A549 (cell line): ENCODE measurements around the gene MON2. TPM values are rescaled to one million over a fixed set of nuclear protein-coding genes. Genes with fewer than 3 reads are reported as not detected.
"Not testable (repeated sequence)": the region's sequence is repeated elsewhere in the genome, so short reads cannot be mapped to it uniquely, and the experiment has no call there.

Experiments used
- ATAC-seq, 2 experiments: fragments of 200-7000 bp in 1 of 2; fragments of >200 bp in 1 of 2; cut with Nextera tagmentation in 1 of 2; cut with Tn5 transposase in 1 of 2; 3 replicates each; pipeline versions ENCODE4 v1.8.0 to v1.9.1; 2018 to 2020; ENCODE audit warnings: mild to moderate bottlenecking in 1 of 2, moderate library complexity in 1 of 2
- CTCF ChIA-PET: fragments of 300-600 bp; sonication (Branson Sonifier 250); formaldehyde crosslinking; extraction: SDS; loops from one replicate; lab custom pipeline; 2021; ENCODE audit warnings: antibody characterized with exemption, inconsistent platforms; lab: Yijun Ruan, JAX
- POLR2A ChIA-PET: fragments of 350-600 bp; formaldehyde crosslinking; extraction: SDS; loops from one replicate; lab custom pipeline; 2021; ENCODE audit warnings: antibody characterized with exemption, inconsistent platforms; lab: Yijun Ruan, JAX
- DNase-seq, 2 experiments: peaks; one replicate each; pipeline versions ENCODE4 v3.0.0 to v3.0.0-alpha.2; 2011 to 2016; ENCODE audit warnings: low read depth in 1 of 2, low spot score in 1 of 2
- FAIRE-seq: peaks from 2 replicates; lab custom pipeline; 2011; peaks lifted over from hg19 to GRCh38; lab: Jason Lieb, UNC
- H3K27ac ChIP-seq, 2 experiments: fragments of >200 bp; sonication (Bioruptor Twin); formaldehyde crosslinking; 3 replicates each; pipeline ENCODE4 v1.5.1; 2016 to 2017
- H3K4me1 ChIP-seq: fragments of >200 bp; sonication (Bioruptor Twin); formaldehyde crosslinking; 3 replicates; pipeline ENCODE4 v1.6.1; 2016
- H3K4me2 ChIP-seq: fragments of >200 bp; sonication (Bioruptor Twin); formaldehyde crosslinking; 3 replicates; pipeline ENCODE4 v1.6.1; 2016
- H3K4me3 ChIP-seq: fragments of >200 bp; sonication (Bioruptor Twin); formaldehyde crosslinking; 3 replicates; pipeline ENCODE4 v1.5.1; 2016
- H3K9me3 ChIP-seq: fragments of >200 bp; sonication (Bioruptor Twin); formaldehyde crosslinking; 3 replicates; pipeline ENCODE4 v1.6.1; 2016
- CBX2 ChIP-seq: fragments of 200-600 bp; sonication (generic); IDR thresholded peaks from 2 replicates; pipeline ENCODE4 v1.6.1; 2016; ENCODE audit warnings: low read depth, mild to moderate bottlenecking, borderline replicate concordance
- CEBPB ChIP-seq, 2 experiments: fragments of >200 bp in 1 of 2; sonication (Bioruptor Twin) in 1 of 2; formaldehyde crosslinking in 1 of 2; IDR thresholded peaks; 2 replicates each; pipeline ENCODE4 v1.6.1; 2012 to 2016
- EHF ChIP-seq: fragments of 250-450 bp; sonication (Bioruptor Pico); IDR thresholded peaks from 2 replicates; pipeline ENCODE4 v1.5.0; 2020; ENCODE audit warnings: mild to moderate bottlenecking
- ELK1 ChIP-seq: fragments of 150-350 bp; IDR thresholded peaks from 2 replicates; pipeline ENCODE4 v1.6.1; 2014; ENCODE audit warnings: low read depth, mild to moderate bottlenecking, low read length
- ESRRA ChIP-seq: fragments of 150-350 bp; IDR thresholded peaks from 2 replicates; pipeline ENCODE4 v1.6.1; 2014; ENCODE audit warnings: mild to moderate bottlenecking, low read length, borderline replicate concordance
- FOSL2 ChIP-seq, 2 experiments: fragments of 450-650 bp in 1 of 2; fragments of >200 bp in 1 of 2; sonication (Bioruptor Twin) in 1 of 2; formaldehyde crosslinking; IDR thresholded peaks; 2 replicates each; pipeline versions ENCODE4 v1.5.0 to v1.6.1; 2016 to 2020; ENCODE audit warnings: mild to moderate bottlenecking in 1 of 2, moderate library complexity in 1 of 2
- GATA3 ChIP-seq: IDR thresholded peaks from 2 replicates; pipeline ENCODE4 v1.6.1; 2012; ENCODE audit warnings: borderline replicate concordance
- HMGXB4 ChIP-seq: fragments of 250-450 bp; sonication (Bioruptor Pico); IDR thresholded peaks from 2 replicates; pipeline ENCODE4 v1.5.0; 2021; ENCODE audit warnings: mild to moderate bottlenecking, moderate library complexity, borderline replicate concordance
- HOXA7 ChIP-seq: fragments of 250-450 bp; sonication (Bioruptor Pico); IDR thresholded peaks from 2 replicates; pipeline ENCODE4 v1.5.0; 2020; ENCODE audit warnings: mild to moderate bottlenecking, moderate library complexity
- JUN ChIP-seq, 2 experiments: fragments of >200 bp; sonication (Bioruptor Twin); formaldehyde crosslinking; IDR thresholded peaks; 2 replicates in 1 of 2; 3 replicates in 1 of 2; pipeline ENCODE4 v1.6.1; 2016 to 2017
- JUNB ChIP-seq: fragments of >200 bp; sonication (Bioruptor Twin); formaldehyde crosslinking; IDR thresholded peaks from 2 replicates; pipeline ENCODE4 v1.6.1; 2016
- KDM1A ChIP-seq: fragments of 200-600 bp; sonication (generic); IDR thresholded peaks from 2 replicates; pipeline ENCODE4 v1.6.1; 2016; ENCODE audit warnings: low read depth, mild to moderate bottlenecking
- KDM5A ChIP-seq: fragments of 200-600 bp; sonication (generic); IDR thresholded peaks from 2 replicates; pipeline ENCODE4 v1.6.1; 2016; ENCODE audit warnings: antibody characterized with exemption, mild to moderate bottlenecking
- MAX ChIP-seq: IDR thresholded peaks from 2 replicates; pipeline ENCODE4 v1.6.1; 2012
- MAZ ChIP-seq: fragments of 150-350 bp; IDR thresholded peaks from 2 replicates; pipeline ENCODE4 v1.6.1; 2014; ENCODE audit warnings: antibody characterized with exemption, low read depth, low read length, borderline replicate concordance
- MYC ChIP-seq: IDR thresholded peaks from 2 replicates; pipeline ENCODE4 v1.6.1; 2012; ENCODE audit warnings: mild to moderate bottlenecking, inconsistent platforms, low read length, improper control_type of control experiment, borderline replicate concordance
- NR3C1 ChIP-seq: fragments of >200 bp; sonication (Bioruptor Twin); formaldehyde crosslinking; IDR thresholded peaks from 3 replicates; pipeline ENCODE4 v1.6.1; 2017
- PBX3 ChIP-seq: IDR thresholded peaks from 2 replicates; pipeline ENCODE4 v1.6.1; 2012
- PHF8 ChIP-seq: fragments of 200-600 bp; sonication (generic); IDR thresholded peaks from 2 replicates; pipeline ENCODE4 v1.6.1; 2016; ENCODE audit warnings: low read depth, mild to moderate bottlenecking, antibody characterized with exemption, moderate library complexity, borderline replicate concordance
- RAD21 ChIP-seq, 2 experiments: fragments of >200 bp in 1 of 2; sonication (Bioruptor Twin) in 1 of 2; formaldehyde crosslinking in 1 of 2; IDR thresholded peaks in 1 of 2; conservative IDR thresholded peaks in 1 of 2; 2 replicates in 1 of 2; 3 replicates in 1 of 2; pipeline ENCODE4 v1.6.1; 2012 to 2018; ENCODE audit warnings: inconsistent platforms in 1 of 2
- TP53 ChIP-seq: fragments of 250-450 bp; sonication (Bioruptor Pico); IDR thresholded peaks from 2 replicates; pipeline ENCODE4 v1.5.0; 2021; ENCODE audit warnings: mild to moderate bottlenecking, moderate library complexity
- ZNF302 ChIP-seq: fragments of 250-450 bp; sonication (Bioruptor Pico); IDR thresholded peaks from 2 replicates; pipeline ENCODE4 v1.9.0; 2021; ENCODE audit warnings: inconsistent platforms, mild to moderate bottlenecking, moderate library complexity
- ZSCAN20 ChIP-seq: fragments of 250-450 bp; sonication (Bioruptor Pico); IDR thresholded peaks from 2 replicates; pipeline ENCODE4 v1.8.0; 2022; ENCODE audit warnings: mild to moderate bottlenecking, moderate library complexity
- WGBS: methylation state at CpG from one replicate; pipeline ENCODE4 v1.1.6; 2017; ENCODE audit errors: missing lambda C conversion rate; 5-methylcytosine and 5-hydroxymethylcytosine counted together
- polyA plus RNA-seq, 4 experiments: library from polyadenylated mRNA; depleted of rRNA in 3 of 4; stranded (reverse); fragments of >200 nt; fragmentation: RNase III in 1 of 4; extraction: RNeasy Plus Mini Kit Qiagen cat#74134 plus additional on column Dnase treatment in 1 of 4; gene quantifications; 2 replicates in 3 of 4; 3 replicates in 1 of 4; pipeline ENCODE4 v1.2.3, GENCODE V29; 2011 to 2017

Gene MON2
- polyA plus RNA-seq, 2 of the 4 experiments (the other 2 are of a cell fraction): 17.1 to 27.7 TPM

GRCh38 chr12:62448436-62448835 is 18.2 kb upstream of the MON2 start:
- DNase-seq: no peak
- Histone ChIP-seq H3K9me3 (peaks cover 25% of the 10 kb centered on the region; the same call in 1 of the 3 replicates), H3K4me1 (no peaks in the 10 kb centered on the region), H3K27ac (no peak overlapping the region), H3K4me2 (no peak overlapping the region), H3K4me3 (no peak overlapping the region)
- FAIRE-seq: no peak
- TF ChIP-seq EHF (CRISPR knock-in tag): no peak
- TF ChIP-seq ZNF302 (CRISPR knock-in tag): no peak
- TF ChIP-seq NR3C1: no peak
- TF ChIP-seq GATA3: no peak
- no peak for TF ChIP-seq HOXA7 (CRISPR knock-in tag)
- no peak for TF ChIP-seq ZSCAN20 (CRISPR knock-in tag)
- TF ChIP-seq CEBPB (IDR thresholded peaks at IDR 0.05): no peak
- no peak for TF ChIP-seq KDM5A
- TF ChIP-seq ELK1: no peak
- no peak for TF ChIP-seq RAD21 (conservative IDR thresholded peaks at IDR 0.05 in 1 of 2, IDR thresholded peaks at IDR 0.05 in 1 of 2)
- no peak for ATAC-seq
- CTCF ChIA-PET: interaction anchor here (0.7 to 3.5 kb wide), 2 partner anchors 12 to 50 kb away, joined by 3 to 23 read pairs; no protein-coding TSS in a partner anchor
- 70% methylated on average over 3 of the region's 3 CpGs for WGBS
- POLR2A ChIA-PET: no interaction called here

GRCh38 chr12:62455429-62455828 is 11.2 kb upstream of the MON2 start:
- H3K4me3 ChIP-seq, H3K9me3 ChIP-seq, H3K27ac ChIP-seq, H3K4me2 ChIP-seq, H3K4me1 ChIP-seq, FAIRE-seq, POLR2A ChIA-PET, DNase-seq, ATAC-seq: not testable (repeated sequence)
- CTCF ChIA-PET: interaction anchor here (2.3 kb wide), 2 partner anchors 17 to 20 kb away, joined by 6 to 14 read pairs; no protein-coding TSS in a partner anchor
- 54% methylated on average over 2 of the region's 2 CpGs for WGBS

GRCh38 chr12:62458626-62459025 is 8.0 kb upstream of the MON2 start:
- H3K4me1 ChIP-seq: no peaks in the 10 kb centered on the region
- TF ChIP-seq ESRRA: no peak
- TF ChIP-seq HMGXB4 (CRISPR knock-in tag): no peak
- no peak for TF ChIP-seq KDM1A
- no peak for TF ChIP-seq JUN (IDR thresholded peaks at IDR 0.05)
- no peak for TF ChIP-seq MYC
- TF ChIP-seq PBX3: no peak
- TF ChIP-seq NR3C1: no peak
- TF ChIP-seq MAX: no peak
- TF ChIP-seq TP53: no peak
- TF ChIP-seq PHF8: no peak
- TF ChIP-seq CEBPB (IDR thresholded peaks at IDR 0.05): no peak
- TF ChIP-seq MAZ: no peak
- no peak for TF ChIP-seq ZSCAN20 (CRISPR knock-in tag)
- TF ChIP-seq JUNB: no peak
- no peak for TF ChIP-seq FOSL2 (IDR thresholded peaks at IDR 0.05)
- no peak for TF ChIP-seq FOSL2 (CRISPR knock-in tag; IDR thresholded peaks at IDR 0.05)
- no peak for TF ChIP-seq CBX2
- POLR2A ChIA-PET: interaction anchor here (1.5 kb wide), 1 partner anchor 8 kb away, joined by 6 read pairs; the partner anchor contains the start of gene MON2
- H3K4me2 ChIP-seq: no peak overlapping the region
- DNase-seq: no peak
- FAIRE-seq: no peak
- CTCF ChIA-PET: interaction anchor here (0.9 to 1.1 kb wide), 2 partner anchors 8 to 20 kb away, joined by 3 to 4 read pairs; partner anchors contain the start of gene MON2
- ATAC-seq: no peak
- H3K9me3 ChIP-seq: no peaks in the 10 kb centered on the region
- H3K27ac ChIP-seq: no peak overlapping the region
- 77% methylated on average over 3 of the region's 3 CpGs for WGBS
- H3K4me3 ChIP-seq: no peak overlapping the region
